Dedifferentiated amniotic fluid mesenchymal stem cell (primary cell): ENCODE measurements around the gene RECK.
"Not testable (repeated sequence)": the region's sequence is repeated elsewhere in the genome, so short reads cannot be mapped to it uniquely, and the experiment has no call there.

Experiments used
- DNase-seq: peaks from one replicate; pipeline ENCODE4 v3.0.0-alpha.2; 2016; ENCODE audit errors: extremely low spot score

RECK gene

GRCh38 chr9:36112516-36112915 is 75.8 kb downstream of the RECK start:
- no peak for DNase-seq

- DNase-seq = no peak
These were observed 77.3 kb downstream of the RECK start for GRCh38 chr9:36113999-36114398.

DNA sequence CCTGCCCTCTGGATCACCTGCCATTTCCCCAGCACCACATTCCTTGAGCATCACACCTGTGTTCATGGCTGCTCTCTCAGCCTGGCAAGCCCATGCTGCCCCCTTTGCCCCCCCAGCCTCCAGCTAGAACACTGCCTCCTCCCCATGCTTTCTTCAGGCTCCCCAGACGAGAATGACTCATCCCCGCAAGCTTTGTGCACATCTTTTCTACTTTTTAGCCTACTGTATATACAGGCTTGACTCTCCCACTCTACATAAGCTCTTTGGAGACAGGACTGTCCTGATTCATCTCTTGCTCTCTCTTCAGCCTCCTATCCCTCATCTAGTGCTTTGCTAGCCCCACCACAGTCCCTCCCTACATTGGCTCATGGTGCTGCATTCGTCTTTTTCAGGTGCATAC is 79.9 kb downstream of the RECK start:
- no peak for DNase-seq

DNA sequence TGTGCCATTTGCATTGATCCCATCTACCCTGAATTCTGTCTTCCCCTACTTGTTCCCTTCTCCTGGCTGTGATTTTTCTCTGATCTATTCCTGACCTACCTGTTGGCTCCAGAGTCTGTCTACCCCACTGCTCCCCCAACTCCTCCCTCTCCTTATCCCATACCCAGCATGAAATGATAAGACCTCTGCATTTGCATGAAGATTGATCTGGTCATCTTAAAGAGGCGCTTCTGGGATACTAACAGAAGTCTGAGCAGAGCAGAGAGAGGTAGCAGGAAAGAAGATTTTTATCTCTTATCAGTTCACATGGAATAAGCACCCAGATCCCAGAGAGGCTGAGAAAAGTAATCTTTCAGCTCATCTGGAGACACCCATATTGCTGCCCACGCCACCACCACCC is 81.5 kb downstream of the RECK start:
- DNase-seq = no peak

DNA sequence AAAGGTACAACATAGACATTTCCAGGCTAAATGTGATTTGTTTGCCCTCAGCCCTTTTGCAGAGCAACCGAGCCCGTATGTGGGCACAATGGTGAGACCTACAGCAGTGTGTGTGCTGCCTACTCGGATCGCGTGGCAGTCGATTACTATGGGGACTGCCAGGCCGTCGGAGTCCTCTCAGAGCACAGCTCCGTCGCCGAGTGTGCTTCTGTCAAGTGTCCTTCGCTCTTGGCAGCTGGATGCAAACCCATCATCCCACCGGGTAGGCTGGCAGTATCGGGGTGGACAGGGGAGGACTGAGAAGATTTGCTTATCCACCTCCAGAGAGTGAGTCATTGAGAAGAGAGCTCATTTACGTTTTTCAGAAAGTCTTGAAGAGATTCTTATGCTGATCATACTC is 82.0 kb downstream of the RECK start:
- DNase-seq = no peak

DNA sequence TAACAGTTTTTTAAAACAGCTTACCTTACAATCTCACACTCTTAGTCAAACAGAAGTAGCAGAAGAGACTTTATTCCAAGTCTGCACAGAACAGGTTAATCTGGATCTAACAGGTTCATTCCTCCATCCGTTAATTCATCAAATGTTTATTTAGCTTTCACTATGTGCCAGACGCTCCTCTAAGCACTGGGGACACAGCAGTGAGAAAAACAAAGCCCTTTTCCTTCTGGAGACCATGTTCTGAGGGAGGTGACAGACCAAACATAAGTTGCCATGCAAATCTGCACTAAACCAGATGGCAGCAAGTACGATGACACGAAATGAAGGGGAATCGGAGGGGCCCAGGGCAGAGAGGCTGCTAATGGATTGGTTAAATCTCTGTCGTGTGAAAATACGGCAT is 82.8 kb downstream of the RECK start:
- DNase-seq = no peak

DNA sequence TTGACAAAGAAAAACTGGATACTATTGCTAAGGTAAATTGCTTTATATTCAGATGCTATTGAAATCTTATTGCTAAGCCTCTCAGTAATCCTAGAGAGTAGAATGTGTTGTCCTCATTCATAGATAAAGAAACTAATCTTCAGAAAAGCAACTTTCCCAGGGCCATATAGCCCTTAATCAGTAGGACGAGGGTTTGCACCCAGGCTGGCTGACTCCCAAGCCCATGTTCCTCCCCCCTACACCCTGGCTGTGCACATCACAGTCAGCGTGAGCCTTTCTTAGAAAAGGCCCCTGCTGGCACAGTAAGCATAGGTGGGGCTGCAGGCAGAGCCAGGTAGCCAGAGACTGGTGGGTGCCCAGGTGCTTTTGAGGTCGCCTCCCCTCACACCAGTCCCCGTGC is 84.0 kb downstream of the RECK start:
- DNase-seq = no peak

DNA sequence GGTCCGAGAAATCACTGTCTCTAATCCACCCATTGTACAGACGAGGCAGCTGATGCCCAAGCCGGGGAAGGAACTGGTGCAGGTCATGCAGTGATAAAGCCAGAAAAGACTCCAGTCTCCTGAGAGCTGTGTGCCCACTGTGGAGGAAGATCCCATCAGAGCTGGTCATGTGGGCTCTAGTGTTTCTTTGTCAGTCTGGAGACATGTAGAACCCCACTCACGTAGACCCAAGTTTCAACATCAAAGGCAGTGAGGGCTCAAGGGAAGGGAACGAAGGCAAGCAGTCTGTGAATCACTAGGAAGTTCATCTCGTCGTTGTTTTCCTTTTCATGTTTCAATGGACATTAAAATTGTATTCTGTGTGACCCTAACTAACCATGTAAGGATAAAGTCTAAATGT is 85.3 kb downstream of the RECK start:
- no peak for DNase-seq

DNA sequence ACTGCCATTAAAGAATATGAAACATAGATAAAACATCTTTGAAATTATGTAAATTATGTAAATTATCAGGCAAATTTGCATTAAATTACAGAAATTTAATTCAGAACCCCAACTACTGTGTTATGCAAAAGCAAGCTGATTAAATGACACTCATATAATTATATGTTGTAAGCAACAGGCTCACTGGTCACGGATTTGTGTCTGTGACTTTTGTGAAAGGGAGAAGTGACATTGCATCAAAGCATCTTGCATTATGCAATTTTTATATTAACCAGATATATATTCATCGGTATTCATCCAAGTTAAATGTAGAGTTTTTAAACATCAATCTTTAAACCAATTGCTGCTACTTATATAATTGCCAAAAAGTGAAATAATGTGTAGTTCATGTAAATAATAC is 86.8 kb downstream of the RECK start:
- no peak for DNase-seq

DNA sequence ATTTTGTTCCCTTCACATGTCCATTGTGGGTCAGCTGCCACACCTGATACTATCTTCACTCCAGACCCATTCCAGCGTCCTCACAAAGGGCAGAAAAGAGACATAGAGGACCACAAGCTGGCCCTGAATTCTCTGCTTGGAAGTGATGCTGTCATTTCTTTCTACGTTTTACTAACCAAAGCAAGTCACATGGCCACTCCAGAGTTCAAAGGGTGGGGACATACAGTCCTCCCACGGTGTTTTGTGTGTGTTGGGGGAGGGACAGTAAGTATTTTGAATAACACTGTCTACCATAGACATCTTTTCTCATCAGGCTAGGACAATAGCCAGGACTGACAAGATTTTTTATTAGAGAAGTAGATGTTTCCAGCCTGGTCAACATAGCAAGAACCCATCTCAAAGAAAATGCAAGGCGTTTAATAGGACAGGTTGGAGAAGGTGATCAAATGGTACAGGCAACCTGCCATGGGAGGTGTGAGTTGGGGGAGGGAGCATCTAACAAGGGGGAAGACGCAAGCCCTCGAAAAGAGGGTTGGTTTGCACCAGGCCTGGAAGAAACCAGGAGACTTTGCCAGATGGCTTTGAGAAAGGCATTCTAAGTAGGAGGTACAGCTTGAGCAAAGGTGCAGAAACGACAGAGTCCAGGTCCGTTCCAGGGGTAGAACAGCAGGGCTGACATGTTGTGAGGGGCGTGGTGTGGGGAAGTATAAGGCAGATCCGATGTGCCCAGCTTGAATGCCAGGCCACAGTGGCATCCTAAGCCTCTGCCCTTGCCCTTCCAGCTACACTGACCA is 88.5 kb downstream of the RECK start:
- no peak for DNase-seq

GRCh38 chr9:36126016-36126730 is 89.5 kb downstream of the RECK start:
- DNase-seq = no peak

GRCh38 chr9:36127652-36128244 is 91.0 kb downstream of the RECK start:
- no peak for DNase-seq

- no peak for DNase-seq
These were observed 91.6 kb downstream of the RECK start for GRCh38 chr9:36128349-36128748.

- no peak for DNase-seq
These were observed 92.4 kb downstream of the RECK start for GRCh38 chr9:36129139-36129538.

- not testable (repeated sequence) for DNase-seq
These were observed 95.0 kb downstream of the RECK start for GRCh38 chr9:36131666-36132065.

DNA sequence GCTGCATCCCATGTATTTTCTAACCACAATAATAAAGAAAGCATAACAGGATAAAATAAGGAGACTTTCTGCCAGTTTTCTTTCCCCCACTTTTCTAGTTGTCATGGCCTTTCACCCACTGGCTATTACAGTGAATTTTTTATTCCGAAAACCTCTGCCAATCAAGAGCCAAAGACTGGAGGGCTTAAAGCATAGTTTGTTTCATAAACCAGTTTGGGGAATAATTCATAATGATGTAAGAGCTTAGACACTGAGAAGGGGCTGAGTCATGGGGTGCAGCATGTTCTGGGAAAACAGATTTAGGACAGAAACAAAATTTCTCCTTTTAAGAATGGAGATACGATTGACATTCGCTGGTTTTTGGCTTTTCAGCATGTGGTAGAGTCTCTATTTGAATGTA is 95.4 kb downstream of the RECK start:
- DNase-seq = peak; percentile 59

GRCh38 chr9:36134761-36135505 is 98.2 kb downstream of the RECK start:
- DNase-seq = no peak

- DNase-seq = no peak
These were observed 99.1 kb downstream of the RECK start for GRCh38 chr9:36135741-36136271.

GRCh38 chr9:36136272-36136893 is 99.7 kb downstream of the RECK start, which contains the start of gene GLIPR2:
TSS of gene GLIPR2 (plus strand) at chr9:36136733. CDS start at chr9:36136779, 46 bp downstream.
- DNase-seq = peak; percentile 31

DNA sequence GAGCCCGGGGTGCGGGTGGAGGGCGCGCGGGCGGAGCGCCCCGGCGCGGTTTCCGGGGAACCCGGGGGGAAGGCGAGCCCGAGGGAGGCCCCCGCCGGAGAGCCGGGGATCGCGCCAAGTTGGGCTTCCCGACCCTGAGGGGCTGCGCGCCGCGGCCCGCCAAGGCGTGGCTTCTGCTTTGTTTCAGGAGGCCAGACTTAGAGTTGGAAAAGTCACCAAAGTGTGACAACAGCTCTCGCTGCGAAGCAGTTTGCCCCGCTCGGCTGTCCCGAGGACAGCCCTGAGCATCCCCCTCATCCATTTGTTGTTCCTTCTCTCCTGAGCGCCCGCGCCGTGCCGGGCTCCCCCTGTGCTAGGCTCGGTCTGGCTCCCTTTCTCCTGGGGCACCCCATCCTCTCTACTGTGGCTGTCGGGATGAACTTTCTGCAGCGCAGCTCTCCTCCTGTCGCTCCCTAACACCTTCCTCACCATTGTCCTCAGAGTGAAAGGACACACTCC is 100.2 kb downstream of the RECK start:
- DNase-seq = no peak

DNA sequence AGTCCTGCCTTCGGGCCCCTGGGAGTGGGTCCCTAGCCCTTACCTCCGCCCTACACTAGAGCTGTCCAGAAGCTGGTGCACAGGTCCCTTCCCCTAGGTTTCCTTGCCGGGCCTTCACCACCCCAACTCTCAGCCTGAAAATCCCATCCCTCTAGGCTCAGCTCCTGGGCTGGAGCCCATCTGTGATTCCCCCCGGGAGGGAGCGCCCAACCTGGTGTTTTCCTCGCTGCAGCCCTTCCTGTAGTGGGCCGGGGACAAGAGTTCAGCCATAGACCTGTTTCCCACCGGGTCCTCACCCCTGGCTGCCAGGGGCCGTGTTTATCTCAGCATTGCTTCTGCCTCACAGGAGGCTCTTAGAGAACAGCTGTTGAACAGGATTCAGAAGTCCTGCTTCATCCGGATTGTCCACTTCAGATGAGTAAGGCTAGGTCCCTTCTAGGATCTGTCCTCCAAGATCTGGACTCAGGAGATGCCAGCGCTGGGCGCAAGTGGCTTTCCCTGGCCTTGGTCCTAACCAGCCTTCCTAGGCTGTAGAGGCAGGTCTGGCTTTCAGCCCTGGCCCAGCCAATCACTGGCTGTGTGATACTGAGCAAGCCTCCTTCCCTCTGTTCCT is 100.8 kb downstream of the RECK start:
- no peak for DNase-seq
